Uterus (tissue), 2 donors: ENCODE data around the gene MFAP3L.
A peak's percentile ranks its signal among the peaks of the same experiment; 100 is the strongest.

Source experiments
- CTCF ChIP-seq, 4 experiments: fragments of 200-600 bp in 2 of 4; fragments of 450-650 bp in 2 of 4; sonication (generic) in 2 of 4; IDR thresholded peaks; one replicate each; pipeline ENCODE4 v1.5.1; 2016 to 2019; ENCODE audit warnings: antibody characterized with exemption in 4 of 4, mild to moderate bottlenecking in 2 of 4, moderate library complexity in 1 of 4
- POLR2A ChIP-seq, 2 donors: fragments of 450-650 bp; IDR thresholded peaks; one replicate each; pipeline ENCODE4 v1.6.1; 2016; ENCODE audit warnings: antibody characterized with exemption in 2 of 2, mild to moderate bottlenecking in 1 of 2, moderate library complexity in 1 of 2

GRCh38 chr4:170027181-170027829, 1.1 kb upstream of the MFAP3L start:
- peak in 2 of 4 experiments; percentile 4 to 32 for TF ChIP-seq CTCF (IDR thresholded peaks at IDR 0.05)
- peak in 1 of 2 donors; percentile 64 for TF ChIP-seq POLR2A (IDR thresholded peaks at IDR 0.05)
